D341Med (cell line): Measurements from ENCODE around the gene HOXC10.

Experiments
- DNase-seq: peaks from one replicate; pipeline ENCODE4 v3.0.0; 2012; ENCODE audit warnings: low spot score

HOXC10 gene

GRCh38 chr12:53965281-53966084 is 19.5 kb upstream of the HOXC10 start:
- no peak for DNase-seq

GRCh38 chr12:53966085-53966384 is 18.9 kb upstream of the HOXC10 start:
- no peak for DNase-seq

- DNase-seq = no peak
These were observed 18.4 kb upstream of the HOXC10 start for GRCh38 chr12:53966385-53967133.

GRCh38 chr12:53967421-53967925 is 17.5 kb upstream of the HOXC10 start:
- no peak for DNase-seq

GRCh38 chr12:53968214-53969127 is 16.5 kb upstream of the HOXC10 start:
- no peak for DNase-seq

GRCh38 chr12:53969588-53970259 is 15.2 kb upstream of the HOXC10 start:
- no peak for DNase-seq

- DNase-seq = no peak
These were observed 14.5 kb upstream of the HOXC10 start for GRCh38 chr12:53970451-53970850.

GRCh38 chr12:53971129-53971528 is 13.8 kb upstream of the HOXC10 start:
- DNase-seq = no peak

- no peak for DNase-seq
These were observed 13.3 kb upstream of the HOXC10 start for GRCh38 chr12:53971686-53972085.

- no peak for DNase-seq
These were observed 12.7 kb upstream of the HOXC10 start for GRCh38 chr12:53972152-53972702.

- DNase-seq = no peak
These were observed 12.2 kb upstream of the HOXC10 start, which contains the start of gene HOXC11 for GRCh38 chr12:53972722-53973235. HOXC11 (plus strand) TSS chr12:53973126; CDS start chr12:53973242, 116 bp downstream.

GRCh38 chr12:53973236-53974042 is 11.5 kb upstream of the HOXC10 start:
- no peak for DNase-seq

- DNase-seq = peak; percentile 69
These were observed 10.6 kb upstream of the HOXC10 start, which contains the start of gene HOTAIR for GRCh38 chr12:53974084-53975063. HOTAIR (minus strand) TSS chr12:53974954.

- DNase-seq = no peak
These were observed 9.9 kb upstream of the HOXC10 start for GRCh38 chr12:53975064-53975471.

GRCh38 chr12:53975479-53976152 is 9.3 kb upstream of the HOXC10 start:
- no peak for DNase-seq

GRCh38 chr12:53976172-53976822 is 8.6 kb upstream of the HOXC10 start:
- no peak for DNase-seq

GRCh38 chr12:53976823-53977595 is 7.9 kb upstream of the HOXC10 start:
- DNase-seq = no peak
